HEK293 (cell line): Measurements from ENCODE around the gene IL5.
A peak's percentile ranks its signal among the peaks of the same experiment; 100 is the strongest.

ENCODE experiments used
- CTCF ChIA-PET: fragments of 350-600 bp; formaldehyde crosslinking; extraction: SDS; loops from one replicate; lab custom pipeline; 2021; ENCODE audit warnings: antibody characterized with exemption; lab: Yijun Ruan, JAX
- POLR2A ChIA-PET: fragments of 300-600 bp; formaldehyde crosslinking; extraction: SDS; loops from one replicate; lab custom pipeline; 2020; ENCODE audit warnings: antibody characterized with exemption, inconsistent platforms; lab: Yijun Ruan, JAX
- H3K27ac ChIP-seq: fragments of 200-500 bp; sonication (Bioruptor generic); 2 replicates; pipeline ENCODE4 v1.5.1; 2014; ENCODE audit warnings: low read depth, low read length, control low read depth, inconsistent platforms; ENCODE audit errors: extremely low read depth
- H3K36me3 ChIP-seq, 2 experiments: fragments of 200-500 bp in 1 of 2; sonication (Bioruptor generic) in 1 of 2; 1 replicate in 1 of 2; 2 replicates in 1 of 2; pipeline ENCODE4 v1.5.1; 2014 to 2017; ENCODE audit warnings: inconsistent platforms in 2 of 2, low read length in 2 of 2; ENCODE audit not compliant: control insufficient read depth in 2 of 2, insufficient read depth in 1 of 2
- H3K4me1 ChIP-seq: fragments of 200-500 bp; sonication (Bioruptor generic); 2 replicates; pipeline ENCODE4 v1.5.1; 2014; ENCODE audit warnings: mild to moderate bottlenecking, low read length, inconsistent platforms; ENCODE audit not compliant: control insufficient read depth, insufficient read depth
- H3K4me3 ChIP-seq: 2 replicates; pipeline ENCODE4 v1.5.1; 2011; ENCODE audit warnings: low read depth, mild to moderate bottlenecking, control low read depth, low read length, moderate library complexity
- H3K9me3 ChIP-seq: fragments of 200-500 bp; sonication (Bioruptor generic); 2 replicates; pipeline ENCODE4 v1.5.1; 2014; ENCODE audit warnings: low read depth, low read length, inconsistent platforms; ENCODE audit not compliant: control insufficient read depth, insufficient read depth
- EGR2 ChIP-seq: fragments of 450-650 bp; formaldehyde crosslinking; IDR thresholded peaks from 2 replicates; pipeline ENCODE4 v1.5.1; 2016; ENCODE audit warnings: low read depth, missing biosample characterization, missing genetic modification characterization
- GLIS2 ChIP-seq: fragments of 450-650 bp; formaldehyde crosslinking; IDR thresholded peaks from 2 replicates; pipeline ENCODE4 v1.5.1; 2016; ENCODE audit warnings: missing biosample characterization, missing genetic modification characterization
- HOXA7 ChIP-seq: sonication (generic); formaldehyde crosslinking; IDR thresholded peaks from 2 replicates; pipeline ENCODE4 v1.8.1; 2022; ENCODE audit warnings: missing genetic modification reagents, borderline replicate concordance
- KLF10 ChIP-seq: fragments of 450-650 bp; IDR thresholded peaks from 2 replicates; pipeline ENCODE4 v1.5.1; 2018; ENCODE audit warnings: missing biosample characterization, mild to moderate bottlenecking, missing genetic modification characterization
- KLF16 ChIP-seq: fragments of 450-650 bp; formaldehyde crosslinking; IDR thresholded peaks from 2 replicates; pipeline ENCODE4 v1.5.1; 2017; ENCODE audit warnings: missing biosample characterization, missing genetic modification characterization
- KLF17 ChIP-seq: fragments of 450-650 bp; formaldehyde crosslinking; IDR thresholded peaks from 2 replicates; pipeline ENCODE4 v1.5.1; 2016; ENCODE audit warnings: missing biosample characterization, missing genetic modification characterization
- OVOL3 ChIP-seq: fragments of 450-650 bp; formaldehyde crosslinking; IDR thresholded peaks from 2 replicates; pipeline ENCODE4 v1.5.1; 2016; ENCODE audit warnings: missing biosample characterization, missing genetic modification characterization
- SP2 ChIP-seq: fragments of 450-650 bp; formaldehyde crosslinking; IDR thresholded peaks from 2 replicates; pipeline ENCODE4 v1.5.1; 2016; ENCODE audit warnings: missing biosample characterization, missing genetic modification characterization
- ZBTB7A ChIP-seq: fragments of 450-650 bp; formaldehyde crosslinking; IDR thresholded peaks from 2 replicates; pipeline ENCODE4 v1.5.1; 2016; ENCODE audit warnings: low read depth, missing biosample characterization, missing genetic modification characterization
- ZEB2 ChIP-seq: fragments of 450-650 bp; formaldehyde crosslinking; IDR thresholded peaks from 2 replicates; pipeline ENCODE4 v1.5.1; 2016; ENCODE audit warnings: missing biosample characterization, missing genetic modification characterization
- ZNF138 ChIP-seq: fragments of 450-650 bp; formaldehyde crosslinking; IDR thresholded peaks from 2 replicates; pipeline ENCODE4 v1.5.1; 2016; ENCODE audit warnings: missing biosample characterization, missing genetic modification characterization, borderline replicate concordance
- ZNF140 ChIP-seq: fragments of 450-650 bp; formaldehyde crosslinking; IDR thresholded peaks from 2 replicates; pipeline ENCODE4 v1.5.1; 2016; ENCODE audit warnings: missing biosample characterization, missing genetic modification characterization
- ZNF175 ChIP-seq: fragments of 450-650 bp; formaldehyde crosslinking; IDR thresholded peaks from 2 replicates; pipeline ENCODE4 v1.5.1; 2016; ENCODE audit warnings: missing biosample characterization, missing genetic modification characterization
- ZNF2 ChIP-seq: fragments of 450-650 bp; formaldehyde crosslinking; IDR thresholded peaks from 2 replicates; pipeline ENCODE4 v1.5.1; 2016; ENCODE audit warnings: missing biosample characterization, missing genetic modification characterization
- ZNF221 ChIP-seq: fragments of 450-650 bp; formaldehyde crosslinking; IDR thresholded peaks from 2 replicates; pipeline ENCODE4 v1.5.1; 2017; ENCODE audit warnings: missing biosample characterization, missing genetic modification characterization, borderline replicate concordance
- ZNF223 ChIP-seq: fragments of 450-650 bp; formaldehyde crosslinking; IDR thresholded peaks from 2 replicates; pipeline ENCODE4 v1.5.1; 2016; ENCODE audit warnings: missing biosample characterization, missing genetic modification characterization
- ZNF341 ChIP-seq: fragments of 450-650 bp; formaldehyde crosslinking; IDR thresholded peaks from 2 replicates; pipeline ENCODE4; 2016; ENCODE audit warnings: low read depth, missing biosample characterization, missing genetic modification characterization
- ZNF48 ChIP-seq: fragments of 450-650 bp; formaldehyde crosslinking; IDR thresholded peaks from 2 replicates; pipeline ENCODE4 v1.5.1; 2016; ENCODE audit warnings: missing biosample characterization, missing genetic modification characterization
- ZNF488 ChIP-seq: fragments of 450-650 bp; formaldehyde crosslinking; IDR thresholded peaks from 2 replicates; pipeline ENCODE4 v1.5.1; 2016; ENCODE audit warnings: missing biosample characterization, missing genetic modification characterization
- ZNF571 ChIP-seq: fragments of 450-650 bp; formaldehyde crosslinking; IDR thresholded peaks from 2 replicates; pipeline ENCODE4 v1.5.0; 2017; ENCODE audit warnings: missing biosample characterization, missing genetic modification characterization
- ZNF701 ChIP-seq: fragments of 450-650 bp; formaldehyde crosslinking; IDR thresholded peaks from 2 replicates; pipeline ENCODE4 v1.5.1; 2016; ENCODE audit warnings: missing biosample characterization, missing genetic modification characterization
- ZNF76 ChIP-seq: fragments of 450-650 bp; formaldehyde crosslinking; IDR thresholded peaks from 2 replicates; pipeline ENCODE4; 2016; ENCODE audit warnings: low read depth, missing biosample characterization, missing genetic modification characterization, borderline replicate concordance
- ZNF776 ChIP-seq: fragments of 450-650 bp; formaldehyde crosslinking; IDR thresholded peaks from 2 replicates; pipeline ENCODE4 v1.5.0; 2017; ENCODE audit warnings: missing biosample characterization, missing genetic modification characterization, borderline replicate concordance
- ZNF792 ChIP-seq: fragments of 450-650 bp; formaldehyde crosslinking; IDR thresholded peaks from 2 replicates; pipeline ENCODE4 v1.5.1; 2016; ENCODE audit warnings: missing biosample characterization, missing genetic modification characterization
- ZNF830 ChIP-seq: fragments of 450-650 bp; IDR thresholded peaks from 2 replicates; pipeline ENCODE4 v1.5.0; 2018; ENCODE audit warnings: missing biosample characterization, missing genetic modification characterization, low read depth, mild to moderate bottlenecking, moderate library complexity
- TF ChIP-seq, protein P1 (sequence below): sonication (generic); formaldehyde crosslinking; IDR thresholded peaks from 2 replicates; pipeline ENCODE4 v1.8.1; 2022; ENCODE audit warnings: mild to moderate bottlenecking, moderate library complexity, missing genetic modification reagents
- TF ChIP-seq, protein P2 (sequence below): fragments of 450-650 bp; formaldehyde crosslinking; IDR thresholded peaks from 2 replicates; pipeline ENCODE4 v1.5.1; 2016; ENCODE audit warnings: missing biosample characterization, missing genetic modification characterization
- TF ChIP-seq, protein P3 (sequence below): fragments of 450-650 bp; formaldehyde crosslinking; IDR thresholded peaks from 2 replicates; pipeline ENCODE4 v1.5.1; 2017; ENCODE audit warnings: missing biosample characterization, mild to moderate bottlenecking, missing genetic modification characterization, moderate library complexity

The IL5 gene

DNA sequence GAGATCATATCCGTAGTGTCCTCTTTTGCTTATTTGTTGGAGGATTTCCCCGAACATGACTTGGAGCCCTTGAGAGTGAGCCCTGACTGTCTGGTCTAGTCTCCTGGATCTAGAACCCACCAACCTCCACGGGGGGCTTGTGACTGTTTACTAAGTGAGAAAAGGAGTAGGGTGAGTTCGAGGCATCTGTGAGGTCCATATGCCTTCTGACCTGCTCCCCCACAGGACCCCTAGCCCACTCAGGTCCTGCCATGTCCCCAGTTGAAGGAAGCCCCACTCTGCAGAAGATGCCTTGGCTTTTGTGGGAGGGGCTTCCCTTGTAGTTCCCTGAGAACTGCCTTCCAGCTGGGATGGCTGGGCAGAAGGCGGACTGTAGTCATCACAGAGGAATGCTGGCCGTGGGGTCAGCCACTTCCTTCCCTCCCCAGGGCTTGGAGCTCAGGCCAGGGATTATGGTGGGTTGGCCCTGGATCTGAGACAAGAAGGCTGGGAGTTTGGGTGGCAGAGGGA lies 45.8 kb downstream of the IL5 start (continued):
- TF ChIP-seq ZNF488 (tag by site-specific recombination): no peak
- TF ChIP-seq, protein P1, sequence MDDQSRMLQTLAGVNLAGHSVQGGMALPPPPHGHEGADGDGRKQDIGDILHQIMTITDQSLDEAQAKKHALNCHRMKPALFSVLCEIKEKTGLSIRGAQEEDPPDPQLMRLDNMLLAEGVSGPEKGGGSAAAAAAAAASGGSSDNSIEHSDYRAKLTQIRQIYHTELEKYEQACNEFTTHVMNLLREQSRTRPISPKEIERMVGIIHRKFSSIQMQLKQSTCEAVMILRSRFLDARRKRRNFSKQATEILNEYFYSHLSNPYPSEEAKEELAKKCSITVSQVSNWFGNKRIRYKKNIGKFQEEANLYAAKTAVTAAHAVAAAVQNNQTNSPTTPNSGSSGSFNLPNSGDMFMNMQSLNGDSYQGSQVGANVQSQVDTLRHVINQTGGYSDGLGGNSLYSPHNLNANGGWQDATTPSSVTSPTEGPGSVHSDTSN (CRISPR knock-in tag): no peak
- no peak for TF ChIP-seq ZNF223
- TF ChIP-seq EGR2: peak; percentile 52; the same call in 1 of the 2 replicates
- TF ChIP-seq, protein P2, sequence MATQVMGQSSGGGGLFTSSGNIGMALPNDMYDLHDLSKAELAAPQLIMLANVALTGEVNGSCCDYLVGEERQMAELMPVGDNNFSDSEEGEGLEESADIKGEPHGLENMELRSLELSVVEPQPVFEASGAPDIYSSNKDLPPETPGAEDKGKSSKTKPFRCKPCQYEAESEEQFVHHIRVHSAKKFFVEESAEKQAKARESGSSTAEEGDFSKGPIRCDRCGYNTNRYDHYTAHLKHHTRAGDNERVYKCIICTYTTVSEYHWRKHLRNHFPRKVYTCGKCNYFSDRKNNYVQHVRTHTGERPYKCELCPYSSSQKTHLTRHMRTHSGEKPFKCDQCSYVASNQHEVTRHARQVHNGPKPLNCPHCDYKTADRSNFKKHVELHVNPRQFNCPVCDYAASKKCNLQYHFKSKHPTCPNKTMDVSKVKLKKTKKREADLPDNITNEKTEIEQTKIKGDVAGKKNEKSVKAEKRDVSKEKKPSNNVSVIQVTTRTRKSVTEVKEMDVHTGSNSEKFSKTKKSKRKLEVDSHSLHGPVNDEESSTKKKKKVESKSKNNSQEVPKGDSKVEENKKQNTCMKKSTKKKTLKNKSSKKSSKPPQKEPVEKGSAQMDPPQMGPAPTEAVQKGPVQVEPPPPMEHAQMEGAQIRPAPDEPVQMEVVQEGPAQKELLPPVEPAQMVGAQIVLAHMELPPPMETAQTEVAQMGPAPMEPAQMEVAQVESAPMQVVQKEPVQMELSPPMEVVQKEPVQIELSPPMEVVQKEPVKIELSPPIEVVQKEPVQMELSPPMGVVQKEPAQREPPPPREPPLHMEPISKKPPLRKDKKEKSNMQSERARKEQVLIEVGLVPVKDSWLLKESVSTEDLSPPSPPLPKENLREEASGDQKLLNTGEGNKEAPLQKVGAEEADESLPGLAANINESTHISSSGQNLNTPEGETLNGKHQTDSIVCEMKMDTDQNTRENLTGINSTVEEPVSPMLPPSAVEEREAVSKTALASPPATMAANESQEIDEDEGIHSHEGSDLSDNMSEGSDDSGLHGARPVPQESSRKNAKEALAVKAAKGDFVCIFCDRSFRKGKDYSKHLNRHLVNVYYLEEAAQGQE (tag by site-specific recombination): no peak
- peak; percentile 50; the same call in 1 of the 2 replicates for TF ChIP-seq GLIS2 (tag by site-specific recombination)

DNA sequence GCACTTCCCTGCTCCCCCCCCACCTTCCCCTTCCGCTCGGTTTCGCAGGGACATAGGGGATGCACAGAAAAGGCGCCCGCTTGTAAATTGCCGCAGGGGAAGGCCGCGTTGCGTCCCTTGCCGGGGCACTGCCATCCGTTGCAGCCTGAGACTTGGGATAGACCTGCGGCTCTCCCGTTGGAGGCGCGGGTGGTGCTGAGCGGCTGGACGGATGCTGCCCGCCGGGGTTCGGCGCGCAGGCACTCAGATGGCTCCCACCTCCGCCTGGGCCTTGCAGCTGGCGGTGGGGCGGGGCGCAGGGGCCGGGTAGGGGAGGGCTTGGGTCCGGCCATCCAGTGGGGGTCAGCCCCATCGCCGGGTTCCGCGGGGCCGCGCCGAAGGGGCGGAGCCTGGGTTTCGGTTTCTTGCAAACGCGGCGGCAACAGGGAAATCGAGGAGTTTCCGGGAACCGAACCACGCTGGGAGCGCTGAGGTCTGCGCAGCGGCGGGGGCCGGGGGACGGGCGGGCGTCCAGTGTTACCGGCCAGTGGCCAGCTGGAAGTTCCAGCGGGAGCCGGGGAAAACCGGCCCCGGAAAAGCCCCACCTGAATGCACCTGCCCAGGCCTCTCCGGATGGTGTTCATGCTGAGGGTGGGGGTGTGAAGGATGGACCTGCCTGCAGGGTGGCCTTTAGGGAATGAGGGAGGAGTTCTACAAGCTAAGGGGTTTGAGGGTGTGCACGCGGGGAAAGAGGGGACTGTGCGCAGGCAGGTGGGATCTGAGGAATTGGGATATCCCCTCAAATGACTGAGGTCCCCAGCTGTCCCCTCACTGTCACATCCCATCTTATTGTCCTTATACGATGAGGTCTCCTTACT lies 46.5 kb downstream of the IL5 start:
- CTCF ChIA-PET: interaction anchor here (1.0 to 7.7 kb wide), 10 partner anchors 9 to 432 kb away, joined by 3 to 140 read pairs (median 6); no protein-coding TSS in a partner anchor
- H3K4me1 ChIP-seq: peaks cover 4% of the 10 kb centered on the region
- H3K4me3 ChIP-seq: peak overlapping the region; percentile 54
- no peaks in the 10 kb centered on the region for H3K36me3 ChIP-seq
- no peaks in the 10 kb centered on the region for H3K9me3 ChIP-seq
- peak overlapping the region; percentile 45; the same call in 1 of the 2 replicates for H3K27ac ChIP-seq
- POLR2A ChIA-PET: interaction anchor here (0.6 to 2.7 kb wide), 19 partner anchors 8 to 278 kb away, joined by 3 to 20 read pairs (median 4); partner anchors contain the start of genes KIF3A, RAD50, SLC22A4 and SLC22A5
- TF ChIP-seq ZNF341 (no peak), ZNF76 (peak; percentile 36; the same call in 1 of the 2 replicates), KLF16 (tag by site-specific recombination) (no peak; the same call in 1 of the 2 replicates), ZEB2 (0 out of 2 replicates have a peak, but pooled peaks have one; percentile 14), KLF10 (tag by site-specific recombination) (no peak), ZNF223 (no peak), ZNF221 (no peak), ZNF2 (tag by site-specific recombination) (no peak), HOXA7 (CRISPR knock-in tag) (no peak), OVOL3 (no peak), ZNF701 (tag by site-specific recombination) (no peak), ZBTB7A (tag by site-specific recombination) (no peak; the same call in 1 of the 2 replicates), ZNF776 (tag by site-specific recombination) (no peak), ZNF175 (no peak), SP2 (tag by site-specific recombination) (peak; percentile 85), ZNF48 (tag by site-specific recombination) (no peak), KLF17 (tag by site-specific recombination) (no peak), ZNF830 (tag by site-specific recombination) (no peak), ZNF792 (tag by site-specific recombination) (no peak; the same call in 1 of the 2 replicates), ZNF138 (no peak), ZNF571 (tag by site-specific recombination) (no peak), ZNF140 (tag by site-specific recombination) (no peak)
- TF ChIP-seq, protein P3, sequence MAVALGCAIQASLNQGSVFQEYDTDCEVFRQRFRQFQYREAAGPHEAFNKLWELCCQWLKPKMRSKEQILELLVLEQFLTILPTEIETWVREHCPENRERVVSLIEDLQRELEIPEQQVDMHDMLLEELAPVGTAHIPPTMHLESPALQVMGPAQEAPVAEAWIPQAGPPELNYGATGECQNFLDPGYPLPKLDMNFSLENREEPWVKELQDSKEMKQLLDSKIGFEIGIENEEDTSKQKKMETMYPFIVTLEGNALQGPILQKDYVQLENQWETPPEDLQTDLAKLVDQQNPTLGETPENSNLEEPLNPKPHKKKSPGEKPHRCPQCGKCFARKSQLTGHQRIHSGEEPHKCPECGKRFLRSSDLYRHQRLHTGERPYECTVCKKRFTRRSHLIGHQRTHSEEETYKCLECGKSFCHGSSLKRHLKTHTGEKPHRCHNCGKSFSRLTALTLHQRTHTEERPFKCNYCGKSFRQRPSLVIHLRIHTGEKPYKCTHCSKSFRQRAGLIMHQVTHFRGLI: no peak
